HFFc6 (cell line): Measurements from ENCODE around the gene HOOK2. TPM values are rescaled to one million over a fixed set of nuclear protein-coding genes. Genes with fewer than 3 reads are reported as not detected.
"Not testable (repeated sequence)": the region's sequence is repeated elsewhere in the genome, so short reads cannot be mapped to it uniquely, and the experiment has no call there.

Source experiments
- DNase-seq: peaks from one replicate; pipeline ENCODE4 v3.0.0-alpha.2; 2018
- H3K27ac Mint-ChIP-seq: 2 replicates; pipeline ENCODE4 v1.8.0; 2020; ENCODE audit warnings: mild to moderate bottlenecking, mixed read lengths
- H3K27me3 Mint-ChIP-seq: 2 replicates; pipeline ENCODE4 v1.8.0; 2021; ENCODE audit warnings: mild to moderate bottlenecking, moderate library complexity, mixed read lengths; ENCODE audit not compliant: insufficient read depth
- H3K36me3 Mint-ChIP-seq: 2 replicates; pipeline ENCODE4 v1.8.0; 2021; ENCODE audit warnings: low read depth, mixed read lengths
- H3K4me1 Mint-ChIP-seq: 2 replicates; pipeline ENCODE4 v1.8.0; 2020; ENCODE audit warnings: low read depth, mixed read lengths
- H3K4me3 Mint-ChIP-seq: 2 replicates; pipeline ENCODE4 v1.8.0; 2020; ENCODE audit warnings: mild to moderate bottlenecking, moderate library complexity, mixed read lengths
- H3K9me3 Mint-ChIP-seq: 2 replicates; pipeline ENCODE4 v1.8.0; 2020; ENCODE audit warnings: mild to moderate bottlenecking, mixed read lengths
- CTCF ChIP-seq: fragments of 200-600 bp; sonication (generic); IDR thresholded peaks from 2 replicates; pipeline ENCODE4 v1.5.0; 2021; ENCODE audit warnings: antibody characterized with exemption, mild to moderate bottlenecking
- total RNA-seq, 6 experiments: library from RNA; stranded (reverse); fragmentation: NEBNext Ultra II Directional; extraction: Animal tissue kit (Norgen Biotek cat#: 25700); gene quantifications; 2 replicates in 1 of 6; 3 replicates in 5 of 6; pipeline ENCODE4 v1.2.3, GENCODE V29; 2021

HOOK2 gene
- total RNA-seq, 6 experiments from 2014 or later: 10.5 to 13.8 (median 11.5) TPM

DNA sequence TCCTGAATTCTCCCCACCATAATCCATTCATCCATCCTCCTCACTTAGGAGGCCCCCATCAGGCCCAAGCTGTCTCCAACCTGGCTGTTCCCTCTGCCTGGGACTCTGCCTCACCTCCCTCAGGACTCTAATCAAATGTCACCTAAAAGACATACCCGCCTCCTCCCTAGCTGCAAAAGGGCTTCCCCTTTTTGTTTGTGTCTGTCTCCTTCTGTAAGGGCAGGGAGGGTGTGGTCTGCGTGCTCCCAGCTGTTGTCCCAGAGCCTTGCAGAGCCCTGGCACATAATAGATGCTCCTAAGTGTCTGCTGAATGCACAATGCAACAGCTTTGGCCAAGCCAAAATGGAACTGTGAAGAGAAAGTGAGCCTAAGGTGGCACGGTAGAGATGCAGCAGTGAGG, 45.3 kb downstream of the HOOK2 start:
- TF ChIP-seq CTCF: no peak
- no peaks in the 10 kb centered on the region for H3K27me3 Mint-ChIP-seq
- H3K4me3 Mint-ChIP-seq: no peak overlapping the region
- DNase-seq: no peak
- H3K9me3 Mint-ChIP-seq: no peaks in the 10 kb centered on the region
- no peak overlapping the region for H3K27ac Mint-ChIP-seq
- peaks cover 43% of the 10 kb centered on the region for H3K36me3 Mint-ChIP-seq
- peaks cover 15% of the 10 kb centered on the region for H3K4me1 Mint-ChIP-seq

GRCh38 chr19:12727745-12728433, 47.5 kb downstream of the HOOK2 start:
- Mint-ChIP-seq H3K9me3 (no peaks in the 10 kb centered on the region), H3K4me3 (no peak overlapping the region), H3K27me3 (no peaks in the 10 kb centered on the region; the same call in 1 of the 2 replicates), H3K36me3 (peaks cover 35% of the 10 kb centered on the region), H3K4me1 (peaks cover 26% of the 10 kb centered on the region), H3K27ac (no peak overlapping the region)
- no peak for DNase-seq
- no peak for TF ChIP-seq CTCF

GRCh38 chr19:12726988-12727316, 48.4 kb downstream of the HOOK2 start:
- Mint-ChIP-seq H3K36me3 (peaks cover 27% of the 10 kb centered on the region), H3K4me3 (no peak overlapping the region), H3K27ac (no peak overlapping the region), H3K9me3 (no peaks in the 10 kb centered on the region), H3K27me3 (peaks cover 3% of the 10 kb centered on the region), H3K4me1 (peaks cover 20% of the 10 kb centered on the region)
- no peak for DNase-seq
- no peak for TF ChIP-seq CTCF

DNA sequence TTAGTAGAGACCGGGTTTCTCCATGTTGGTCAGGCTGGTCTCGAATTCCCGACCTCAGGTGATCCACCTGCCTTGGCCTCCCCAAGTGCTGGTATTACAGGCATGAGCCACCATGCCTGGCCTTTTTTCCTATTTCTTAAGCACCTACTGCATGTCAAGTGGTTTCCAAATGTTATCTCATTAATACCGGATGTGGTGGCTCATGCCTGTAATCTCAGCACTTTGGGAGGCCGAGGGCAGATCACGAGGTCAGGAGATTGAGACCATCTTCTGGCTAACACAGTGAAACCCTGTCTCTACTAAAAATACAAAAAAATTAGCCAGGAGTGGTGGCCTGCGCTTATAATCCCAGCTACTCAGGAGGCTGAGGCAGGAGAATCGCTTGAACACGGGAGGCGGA, 49.7 kb downstream of the HOOK2 start:
- peaks cover 23% of the 10 kb centered on the region for H3K4me1 Mint-ChIP-seq
- not testable (repeated sequence) for H3K27me3 Mint-ChIP-seq, DNase-seq, H3K27ac Mint-ChIP-seq, H3K9me3 Mint-ChIP-seq, H3K4me3 Mint-ChIP-seq
- peaks cover 35% of the 10 kb centered on the region for H3K36me3 Mint-ChIP-seq

DNA sequence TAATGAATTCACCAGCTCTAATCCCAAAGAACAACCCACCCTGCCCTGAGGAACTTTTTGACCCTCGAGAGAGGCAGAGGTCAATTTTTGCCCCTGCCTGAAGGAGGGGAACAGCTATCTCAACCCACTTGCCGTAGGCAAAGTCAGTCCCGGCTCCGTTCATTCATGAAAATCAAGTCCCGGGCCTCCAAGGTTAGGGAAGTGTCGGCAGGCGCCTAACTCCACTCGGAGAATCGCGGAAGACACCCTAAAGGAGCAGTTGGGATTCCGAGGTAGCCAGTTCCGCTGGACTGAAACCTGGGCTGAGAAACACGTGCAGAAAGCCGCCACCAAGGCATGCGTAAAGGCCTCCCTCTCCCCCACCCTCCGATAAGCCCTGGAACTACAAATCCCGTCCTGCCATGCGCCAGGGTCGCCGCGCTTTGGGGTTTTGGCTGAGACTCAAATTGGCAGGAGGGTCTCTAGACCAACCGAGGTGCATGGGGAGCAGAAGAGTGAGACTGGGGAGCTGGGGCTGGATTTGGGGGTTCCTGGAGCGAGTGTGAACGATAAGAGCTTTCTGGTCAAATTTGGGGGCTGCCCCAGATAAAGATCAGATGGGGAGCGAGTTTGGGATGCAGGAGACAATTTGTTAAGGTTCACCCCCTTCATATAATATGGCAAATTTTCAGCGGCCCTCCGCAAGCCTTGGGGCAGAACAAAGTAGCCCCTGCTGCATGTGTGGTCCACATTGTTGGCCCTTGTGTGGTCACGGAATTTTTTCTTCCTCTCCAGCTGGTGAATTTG, 51.5 kb downstream of the HOOK2 start, which contains the start of gene TNPO2:
Gene TNPO2, minus strand, starts transcription at position 292 of the 786 bp plus-strand sequence. CDS start 2,955 bp downstream, outside the sequence.
- peak; percentile 48 for DNase-seq
- H3K27ac Mint-ChIP-seq: peak within 1 kb of the TSS; percentile 99
- peaks cover 27% of the 10 kb centered on the region for H3K36me3 Mint-ChIP-seq
- TF ChIP-seq CTCF: no peak
- H3K9me3 Mint-ChIP-seq: no peaks in the 10 kb centered on the region
- peaks cover 9% of the 10 kb centered on the region for H3K27me3 Mint-ChIP-seq
- H3K4me3 Mint-ChIP-seq: peak within 1 kb of the TSS; percentile 97
- peaks cover 36% of the 10 kb centered on the region for H3K4me1 Mint-ChIP-seq

DNA sequence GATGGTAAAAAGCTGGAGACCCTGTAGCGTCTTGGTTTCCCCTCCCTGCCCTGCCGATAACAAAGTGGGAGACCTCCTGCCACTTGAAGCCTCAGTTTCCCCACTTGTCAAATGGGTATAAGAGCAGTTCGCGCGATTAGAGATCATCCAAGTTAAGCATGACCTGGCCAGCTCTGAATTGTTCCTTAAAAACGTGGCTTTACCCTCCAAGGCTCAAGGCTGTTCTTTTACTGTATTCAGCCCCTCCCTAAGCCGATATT, 52.0 kb downstream of the HOOK2 start:
- no peak for DNase-seq

More for the DNA sequence above, 52.0 kb downstream of the HOOK2 start:
- Mint-ChIP-seq H3K4me3 (peak overlapping the region; percentile 97), H3K27me3 (peaks cover 9% of the 10 kb centered on the region), H3K9me3 (no peaks in the 10 kb centered on the region), H3K4me1 (peaks cover 41% of the 10 kb centered on the region), H3K36me3 (peaks cover 29% of the 10 kb centered on the region), H3K27ac (peak overlapping the region; percentile 99)
- no peak for TF ChIP-seq CTCF
